NT2/D1 (cell line): ENCODE measurements around the gene ULK4.

ENCODE experiments used
- YY1 ChIP-seq: IDR thresholded peaks from 2 replicates; pipeline ENCODE4 v1.6.1; 2011; ENCODE audit not compliant: insufficient read length, insufficient read depth
- ZNF274 ChIP-seq: IDR thresholded peaks from 2 replicates; pipeline ENCODE4 v1.6.1; 2011; ENCODE audit warnings: mild to moderate bottlenecking, low read depth, low read length

DNA sequence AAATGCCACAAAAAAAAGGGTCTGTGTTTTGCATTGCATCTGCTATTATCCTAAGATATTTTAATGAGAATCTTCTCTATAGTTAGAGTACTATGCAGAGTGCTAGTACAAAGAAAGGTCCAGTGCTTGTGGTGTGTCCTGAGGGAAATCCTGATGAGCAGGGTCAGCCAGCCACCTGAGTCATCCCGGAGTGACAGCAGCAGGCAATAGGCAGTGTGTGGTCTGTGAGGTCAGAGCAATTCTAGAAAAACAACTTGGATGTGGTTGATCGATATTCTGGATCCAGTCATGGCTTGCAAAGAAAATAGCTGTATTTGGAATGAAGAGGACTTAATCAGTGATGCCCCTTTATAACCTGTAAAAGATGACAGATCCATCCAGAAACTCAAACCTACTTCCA, 643.4 kb downstream of the ULK4 start:
- TF ChIP-seq YY1 (no peak), ZNF274 (no peak)
